SK-N-MC (cell line): ENCODE measurements around the gene CASKIN2.

Experiments
- EZH2 ChIP-seq: fragments of 200-600 bp; sonication (generic); IDR thresholded peaks from one replicate; pipeline ENCODE4 v1.6.1; 2017; ENCODE audit warnings: antibody characterized with exemption
- POLR2AphosphoS5 ChIP-seq: IDR thresholded peaks from 2 replicates; pipeline ENCODE4 v1.6.1; 2012; ENCODE audit warnings: mild to moderate bottlenecking, low read depth, low read length, borderline replicate concordance

DNA sequence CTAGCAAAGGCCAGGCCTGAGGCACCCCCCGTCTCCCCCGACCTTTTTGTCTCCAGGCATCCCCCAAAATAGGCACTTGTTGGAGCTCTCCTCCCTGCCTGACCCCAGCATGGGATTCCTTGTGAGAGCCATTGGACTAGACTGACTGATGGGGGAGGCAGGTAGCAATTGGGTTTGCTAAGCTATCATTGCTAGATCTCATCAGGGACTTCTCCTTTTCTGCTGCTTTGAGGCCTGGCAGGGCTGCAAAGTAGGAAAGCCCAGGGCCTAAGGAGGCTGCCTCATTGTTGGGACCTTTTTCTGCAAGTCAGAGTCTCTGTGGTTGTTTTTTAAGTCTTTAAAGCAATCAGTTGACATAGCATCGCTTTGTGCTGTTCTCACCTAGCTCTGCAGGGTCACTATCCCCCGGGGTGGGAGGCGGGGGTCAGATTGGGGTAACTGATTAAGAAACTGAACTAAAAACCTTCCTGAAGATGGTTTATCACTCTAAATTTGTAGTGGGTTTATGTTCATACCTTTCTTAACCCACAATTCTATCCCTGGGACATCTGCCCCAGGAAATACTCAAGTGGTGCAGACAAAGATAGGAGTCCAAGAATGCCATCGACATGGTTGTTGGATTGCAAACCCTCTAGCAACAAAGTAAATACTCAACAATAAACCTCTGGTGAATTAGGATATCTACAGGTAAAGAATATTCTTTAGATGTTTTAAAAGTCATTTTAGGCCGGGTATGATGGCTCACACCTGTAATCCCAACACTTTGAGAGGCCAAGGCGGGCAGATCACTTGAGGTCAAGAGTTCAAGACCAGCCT, 38.2 kb upstream of the CASKIN2 start:
- TF ChIP-seq EZH2 (no peak), POLR2AphosphoS5 (no peak)
